Activated T-helper 1 cell treated with anti-CD3 and anti-CD28 coated beads, Interleukin-12 subunit alpha, Interleukin-12 subunit beta, Interleukin-2, Interleukin-4 antibody, amounts not matched to agents 30 ng/mL and 10 ng/mL and 1 ng/mL, durations not matched to agents 14 hours and 24 hours and 36 hours (primary cell): ENCODE results near the gene LATS2. TPM values are rescaled to one million over a fixed set of nuclear protein-coding genes. Genes with fewer than 3 reads are reported as not detected.
"Not testable (repeated sequence)": the region's sequence is repeated elsewhere in the genome, so short reads cannot be mapped to it uniquely, and the experiment has no call there.

Experiments
- DNase-seq: peaks from one replicate; pipeline ENCODE4 v3.0.0; 2021; ENCODE audit warnings: low spot score
- H3K27ac Mint-ChIP-seq: one replicate; pipeline ENCODE4 v1.8.0; 2021; ENCODE audit warnings: mild to moderate bottlenecking, mixed read lengths
- H3K27me3 Mint-ChIP-seq: one replicate; pipeline ENCODE4 v1.8.0; 2022; ENCODE audit warnings: mild to moderate bottlenecking, moderate library complexity, mixed read lengths; ENCODE audit not compliant: insufficient read depth
- H3K36me3 Mint-ChIP-seq: one replicate; pipeline ENCODE4 v1.8.0; 2021; ENCODE audit warnings: low read depth, mixed read lengths
- H3K4me1 Mint-ChIP-seq: one replicate; pipeline ENCODE4 v1.8.0; 2021; ENCODE audit warnings: low read depth, mixed read lengths
- H3K4me3 Mint-ChIP-seq: one replicate; pipeline ENCODE4 v1.8.0; 2021; ENCODE audit warnings: mild to moderate bottlenecking, moderate library complexity, mixed read lengths
- H3K9me3 Mint-ChIP-seq: one replicate; pipeline ENCODE4 v1.8.0; 2021; ENCODE audit warnings: mixed read lengths
- intact Hi-C: fragments of 100-400 bp; cut with micrococcal nuclease; formaldehyde crosslinking; loops from one replicate; pipeline ENCODE4 v1.15.1; 2024
- total RNA-seq: library from RNA; stranded (reverse); gene quantifications from 2 replicates; pipeline ENCODE4 v1.2.3, GENCODE V29; 2022

LATS2 gene
- total RNA-seq, 1 donor from 2014 or later, result 2.5 TPM

DNA sequence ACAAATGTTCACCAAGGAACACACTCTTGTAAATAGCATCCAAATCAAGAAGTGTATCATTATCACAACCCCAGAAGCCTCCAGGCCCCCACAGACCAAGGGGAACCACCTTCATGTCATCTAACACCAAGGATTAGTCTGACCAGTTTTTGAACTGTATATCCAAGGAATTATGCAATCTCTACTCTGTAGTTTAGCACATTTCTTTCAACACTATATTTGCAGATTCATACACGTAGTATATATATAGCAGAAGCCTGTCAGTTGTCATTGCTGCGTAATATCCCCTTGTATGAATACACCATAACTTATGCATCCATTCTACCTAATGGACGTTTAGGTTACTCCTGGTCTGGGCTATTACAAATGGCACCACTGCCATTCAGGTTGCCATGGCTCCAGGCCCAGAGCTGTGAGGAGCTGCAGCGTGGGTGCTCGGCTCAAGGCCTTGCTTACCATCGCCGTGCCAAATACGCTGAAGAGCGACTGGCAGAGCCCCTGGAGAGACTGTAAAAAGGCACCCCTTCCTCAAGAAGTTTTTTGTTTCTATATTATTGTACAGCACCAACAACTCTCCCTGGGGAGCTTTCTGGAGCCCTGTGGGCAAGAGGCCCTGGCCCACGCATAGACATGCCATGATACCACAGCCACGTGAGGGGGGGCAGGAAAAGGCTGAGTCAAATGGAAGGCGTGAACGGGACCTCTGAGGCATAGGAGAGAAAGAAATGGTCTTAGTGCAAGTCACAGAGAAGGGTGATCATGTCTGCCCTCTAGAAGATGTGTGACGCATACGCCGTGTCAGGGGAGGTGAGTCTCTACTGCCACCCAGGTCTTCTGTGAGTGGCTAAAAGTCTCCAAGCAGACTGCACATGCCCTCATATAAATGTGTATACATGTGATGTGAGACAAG is 10.8 kb downstream of the LATS2 start:
- Mint-ChIP-seq H3K4me1 (peaks cover 7% of the 10 kb centered on the region), H3K9me3 (no peaks in the 10 kb centered on the region), H3K4me3 (no peak overlapping the region), H3K27ac (no peak overlapping the region), H3K36me3 (no peaks in the 10 kb centered on the region), H3K27me3 (peaks cover 3% of the 10 kb centered on the region)
- no peak for DNase-seq
- intact Hi-C loops, result no loop called here

- H3K36me3 Mint-ChIP-seq, DNase-seq, H3K9me3 Mint-ChIP-seq, H3K4me3 Mint-ChIP-seq, H3K4me1 Mint-ChIP-seq, intact Hi-C loops, H3K27ac Mint-ChIP-seq, H3K27me3 Mint-ChIP-seq: not testable (repeated sequence)
Observed at GRCh38 chr13:21049731-21050130, 11.7 kb downstream of the LATS2 start.

- DNase-seq, result no peak
- intact Hi-C loops, result no loop called here
- H3K9me3 Mint-ChIP-seq, result no peaks in the 10 kb centered on the region
- H3K27ac Mint-ChIP-seq, result no peak overlapping the region
- H3K4me1 Mint-ChIP-seq, result peaks cover 7% of the 10 kb centered on the region
- H3K27me3 Mint-ChIP-seq, result peaks cover 3% of the 10 kb centered on the region
- H3K4me3 Mint-ChIP-seq, result no peak overlapping the region
- H3K36me3 Mint-ChIP-seq, result no peaks in the 10 kb centered on the region
Observed at GRCh38 chr13:21048901-21049698, 12.3 kb downstream of the LATS2 start.

GRCh38 chr13:21047591-21048282 is 13.6 kb downstream of the LATS2 start:
- Mint-ChIP-seq H3K4me3 (no peak overlapping the region), H3K27me3 (peaks cover 6% of the 10 kb centered on the region), H3K36me3 (no peaks in the 10 kb centered on the region), H3K27ac (no peak overlapping the region), H3K4me1 (no peaks in the 10 kb centered on the region), H3K9me3 (no peaks in the 10 kb centered on the region)
- intact Hi-C loops, result no loop called here
- DNase-seq, result no peak

GRCh38 chr13:21047087-21047486 is 14.3 kb downstream of the LATS2 start:
- no peak for DNase-seq
- intact Hi-C loops, result no loop called here
- H3K4me1 Mint-ChIP-seq, result no peaks in the 10 kb centered on the region
- no peak overlapping the region for H3K27ac Mint-ChIP-seq
- no peaks in the 10 kb centered on the region for H3K9me3 Mint-ChIP-seq
- no peaks in the 10 kb centered on the region for H3K36me3 Mint-ChIP-seq
- peaks cover 6% of the 10 kb centered on the region for H3K27me3 Mint-ChIP-seq
- H3K4me3 Mint-ChIP-seq, result no peak overlapping the region

GRCh38 chr13:21046203-21046602 is 15.2 kb downstream of the LATS2 start:
- no peaks in the 10 kb centered on the region for H3K36me3 Mint-ChIP-seq
- no peak for DNase-seq
- H3K4me1 Mint-ChIP-seq, result no peaks in the 10 kb centered on the region
- peaks cover 6% of the 10 kb centered on the region for H3K27me3 Mint-ChIP-seq
- H3K27ac Mint-ChIP-seq, result no peak overlapping the region
- H3K4me3 Mint-ChIP-seq, result no peak overlapping the region
- H3K9me3 Mint-ChIP-seq, result no peaks in the 10 kb centered on the region
- intact Hi-C loops, result no loop called here

- no peaks in the 10 kb centered on the region for H3K9me3 Mint-ChIP-seq
- H3K4me1 Mint-ChIP-seq, result no peaks in the 10 kb centered on the region
- no peaks in the 10 kb centered on the region for H3K36me3 Mint-ChIP-seq
- H3K27ac Mint-ChIP-seq, result no peak overlapping the region
- no peak overlapping the region for H3K4me3 Mint-ChIP-seq
- intact Hi-C loops, result no loop called here
- peaks cover 6% of the 10 kb centered on the region for H3K27me3 Mint-ChIP-seq
- no peak for DNase-seq
Observed at GRCh38 chr13:21045100-21045499, 16.3 kb downstream of the LATS2 start.

GRCh38 chr13:21043898-21044297 is 17.5 kb downstream of the LATS2 start:
- no peak overlapping the region for H3K27ac Mint-ChIP-seq
- H3K9me3 Mint-ChIP-seq, result no peaks in the 10 kb centered on the region
- no peaks in the 10 kb centered on the region for H3K36me3 Mint-ChIP-seq
- no peak for DNase-seq
- intact Hi-C loops, result no loop called here
- H3K4me1 Mint-ChIP-seq, result peaks cover 7% of the 10 kb centered on the region
- H3K27me3 Mint-ChIP-seq, result peaks cover 6% of the 10 kb centered on the region
- no peak overlapping the region for H3K4me3 Mint-ChIP-seq

- no peak for DNase-seq
- no peak overlapping the region for H3K4me3 Mint-ChIP-seq
- no peaks in the 10 kb centered on the region for H3K9me3 Mint-ChIP-seq
- H3K36me3 Mint-ChIP-seq, result peaks cover 2% of the 10 kb centered on the region
- H3K4me1 Mint-ChIP-seq, result peaks cover 7% of the 10 kb centered on the region
- peaks cover 7% of the 10 kb centered on the region for H3K27me3 Mint-ChIP-seq
- H3K27ac Mint-ChIP-seq, result no peak overlapping the region
- intact Hi-C loops, result no loop called here
Observed at GRCh38 chr13:21040120-21040826, 21.1 kb downstream of the LATS2 start.

- DNase-seq, result no peak
- peaks cover 4% of the 10 kb centered on the region for H3K27me3 Mint-ChIP-seq
- H3K4me1 Mint-ChIP-seq, result peaks cover 7% of the 10 kb centered on the region
- peak overlapping the region; percentile 19 for H3K27ac Mint-ChIP-seq
- H3K36me3 Mint-ChIP-seq, result peaks cover 2% of the 10 kb centered on the region
- no peak overlapping the region for H3K4me3 Mint-ChIP-seq
- H3K9me3 Mint-ChIP-seq, result no peaks in the 10 kb centered on the region
- intact Hi-C loops, result no loop called here
Observed at GRCh38 chr13:21039097-21039800, 22.1 kb downstream of the LATS2 start.

- Mint-ChIP-seq H3K27ac (no peak overlapping the region), H3K9me3 (no peaks in the 10 kb centered on the region), H3K4me1 (peaks cover 7% of the 10 kb centered on the region), H3K27me3 (peaks cover 1% of the 10 kb centered on the region), H3K36me3 (peaks cover 2% of the 10 kb centered on the region), H3K4me3 (no peak overlapping the region)
- DNase-seq, result no peak
- intact Hi-C loops, result no loop called here
Observed at GRCh38 chr13:21037656-21038055, 23.7 kb downstream of the LATS2 start.

DNA sequence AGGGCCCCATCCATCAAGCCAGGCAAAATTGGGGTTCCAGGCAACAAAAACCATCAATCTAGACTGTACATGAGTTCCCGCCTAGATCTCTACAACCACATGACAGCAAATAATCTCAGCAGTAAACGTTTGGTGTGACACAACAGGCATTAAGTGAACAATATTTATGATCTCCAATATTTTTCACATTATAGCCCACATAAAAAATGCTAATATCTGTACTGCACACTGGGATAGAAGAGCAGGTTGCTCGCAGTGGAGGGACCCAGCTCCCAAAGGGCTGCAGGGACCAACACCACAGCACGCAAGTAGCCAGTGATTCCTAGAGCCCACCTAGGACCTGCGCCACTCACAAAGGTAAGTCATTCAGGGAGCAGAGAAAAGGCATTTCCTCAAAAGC is 25.9 kb downstream of the LATS2 start:
- Mint-ChIP-seq H3K27me3 (peaks cover 1% of the 10 kb centered on the region), H3K9me3 (no peaks in the 10 kb centered on the region), H3K36me3 (peaks cover 2% of the 10 kb centered on the region), H3K27ac (no peak overlapping the region), H3K4me3 (no peak overlapping the region), H3K4me1 (peaks cover 12% of the 10 kb centered on the region)
- intact Hi-C loops, result no loop called here
- no peak for DNase-seq
